K562 (cell line): ENCODE measurements around the gene KIF21A. TPM values are rescaled to one million over a fixed set of nuclear protein-coding genes. Genes with fewer than 3 reads are reported as not detected.

ENCODE experiments used
- ATAC-seq: fragments of 200-7000 bp; cut with Tn5 transposase; 3 replicates; pipeline ENCODE4 v1.9.1; 2020; ENCODE audit warnings: moderate library complexity
- BruUV-seq: library from RNA; stranded (reverse); fragments of 400-500 nt; replicated peaks from 2 replicates; lab custom pipeline; 2021; lab: Mats Ljungman, UMichigan
- CTCF ChIA-PET: fragments of 300-600 bp; formaldehyde crosslinking; extraction: SDS; loops from one replicate; lab custom pipeline; 2021; ENCODE audit warnings: low intra/inter-chr PET ratio; lab: Yijun Ruan, JAX
- POLR2A ChIA-PET: fragments of 300-600, 350-650 bp; sonication (Branson Sonifier 250); formaldehyde crosslinking; extraction: SDS; loops from one replicate; lab custom pipeline; 2021; ENCODE audit warnings: antibody characterized with exemption, inconsistent platforms; lab: Yijun Ruan, JAX
- DNase-seq, 4 experiments: peaks; one replicate each; pipeline versions ENCODE4 v3.0.0 to v3.0.0-alpha.2; 2011 to 2018; ENCODE audit warnings: low spot score in 3 of 4, mixed read lengths in 3 of 4; ENCODE audit errors: extremely low read depth in 1 of 4
- FAIRE-seq: peaks from 2 replicates; lab custom pipeline; 2011; peaks lifted over from hg19 to GRCh38; lab: Jason Lieb, UNC
- H2AFZ ChIP-seq: 2 replicates; pipeline ENCODE4 v1.6.0; 2011; ENCODE audit warnings: low read depth, low read length, control low read depth, inconsistent platforms
- H3K27ac ChIP-seq: fragments of 200-600 bp; 3 replicates; pipeline ENCODE4 v1.8.0; 2011; ENCODE audit warnings: low read depth, mild to moderate bottlenecking, control low read depth, inconsistent platforms, low read length, moderate library complexity, mixed read lengths; ENCODE audit errors: extremely low read depth
- H3K27me3 ChIP-seq, 2 experiments: fragments of 300-600 bp in 1 of 2; 2 replicates in 1 of 2; 3 replicates in 1 of 2; pipeline versions ENCODE4 v1.6.0 to v1.8.0; 2011; ENCODE audit warnings: inconsistent platforms in 2 of 2, low read length in 2 of 2, mild to moderate bottlenecking in 1 of 2, mixed read lengths in 1 of 2, moderate library complexity in 1 of 2; ENCODE audit not compliant: control insufficient read depth in 2 of 2, insufficient read depth in 2 of 2
- H3K36me3 ChIP-seq: fragments of 300-600 bp; 3 replicates; pipeline ENCODE4 v1.8.0; 2011; ENCODE audit warnings: mild to moderate bottlenecking, low read length, inconsistent platforms; ENCODE audit not compliant: control insufficient read depth, insufficient read depth
- H3K4me1 ChIP-seq, 2 experiments: fragments of 200-600 bp in 1 of 2; replicated peaks in 1 of 2; 2 replicates in 1 of 2; 3 replicates in 1 of 2; pipeline versions ENCODE4 v1.5.1 to v1.8.0; 2011; ENCODE audit warnings: inconsistent platforms in 2 of 2, low read length in 2 of 2, mild to moderate bottlenecking in 1 of 2, mixed read lengths in 1 of 2, moderate library complexity in 1 of 2; ENCODE audit not compliant: control insufficient read depth in 2 of 2, insufficient read depth in 2 of 2
- H3K4me2 ChIP-seq: 2 replicates; pipeline ENCODE4 v1.6.1; 2011; ENCODE audit warnings: low read length, control low read depth, inconsistent platforms, mixed read lengths; ENCODE audit not compliant: insufficient read depth
- H3K4me3 ChIP-seq: fragments of 200-600 bp; sonication (generic), shearing (Covaris generic); 2 replicates; pipeline ENCODE4 v1.5.1; 2016; ENCODE audit warnings: control low read depth, inconsistent platforms
- H3K79me2 ChIP-seq: fragments of 200-600 bp; 3 replicates; pipeline ENCODE4 v1.8.0; 2011; ENCODE audit warnings: low read length, inconsistent platforms; ENCODE audit not compliant: control insufficient read depth, insufficient read depth
- H3K9ac ChIP-seq, 2 experiments: 2 replicates each; pipeline versions ENCODE4 v1.6.0 to v1.6.1; 2011; ENCODE audit warnings: low read depth in 2 of 2, low read length in 2 of 2, control low read depth in 1 of 2, inconsistent platforms in 1 of 2, mild to moderate bottlenecking in 1 of 2, mixed read lengths in 1 of 2; ENCODE audit not compliant: insufficient read depth in 1 of 2
- H3K9me1 ChIP-seq: one replicate; pipeline ENCODE4 v1.6.0; 2011; ENCODE audit warnings: inconsistent platforms, mild to moderate bottlenecking, low read length, moderate library complexity; ENCODE audit not compliant: control insufficient read depth, insufficient read depth
- H3K9me3 ChIP-seq: replicated peaks from 2 replicates; pipeline ENCODE4 v1.5.1; 2011; ENCODE audit warnings: low read depth, low read length, inconsistent platforms; ENCODE audit not compliant: control insufficient read depth, insufficient read depth
- H4K20me1 ChIP-seq: replicated peaks from 2 replicates; pipeline ENCODE4 v1.6.1; 2011; ENCODE audit warnings: low read length, inconsistent platforms, mixed read lengths; ENCODE audit not compliant: control insufficient read depth, insufficient read depth
- CBX3 ChIP-seq, 2 experiments: IDR thresholded peaks; 1 replicate in 1 of 2; 2 replicates in 1 of 2; pipeline ENCODE4 v1.6.1; 2012; ENCODE audit warnings: inconsistent platforms in 2 of 2, low read length in 2 of 2, borderline replicate concordance in 1 of 2, control low read depth in 1 of 2
- CBX8 ChIP-seq: fragments of 200-600 bp; sonication (generic); IDR thresholded peaks from 2 replicates; pipeline ENCODE4 v1.6.1; 2012; ENCODE audit warnings: borderline replicate concordance, mixed run types, low read depth, mild to moderate bottlenecking, moderate library complexity, mixed read lengths, low read length, control low read depth, inconsistent platforms; ENCODE audit not compliant: poor library complexity, severe bottlenecking; ENCODE audit errors: extremely low read depth
- ZFP36 ChIP-seq: fragments of 150-350 bp; IDR thresholded peaks from 2 replicates; pipeline ENCODE4 v1.6.1; 2018; ENCODE audit warnings: low read length, low read depth; ENCODE audit not compliant: partially characterized antibody
- ZNF316 ChIP-seq: fragments of 450-650 bp; IDR thresholded peaks from 2 replicates; pipeline ENCODE4 v1.6.1; 2016
- ZNF444 ChIP-seq: fragments of 250-450 bp; sonication (Bioruptor Pico); IDR thresholded peaks from 2 replicates; pipeline ENCODE4 v1.4.0; 2020; ENCODE audit warnings: mild to moderate bottlenecking, moderate library complexity
- ZNF76 ChIP-seq: fragments of 250-450 bp; sonication (Bioruptor Pico); IDR thresholded peaks from 2 replicates; pipeline ENCODE4 v1.4.0; 2020; ENCODE audit warnings: mild to moderate bottlenecking, moderate library complexity, borderline replicate concordance
- in situ Hi-C: fragments of 300-500 bp; cut with MboI; formaldehyde crosslinking; loops from 4 replicates; pipeline ENCODE4 v1.15.0; 2018; ENCODE audit warnings: inconsistent platforms, mixed read lengths
- intact Hi-C: fragments of 100-400 bp; cut with micrococcal nuclease; formaldehyde crosslinking; loops from 2 replicates; pipeline ENCODE4 v1.14.2; 2022
- polyA plus RNA-seq, 8 experiments: library from polyadenylated mRNA; depleted of rRNA in 4 of 8; stranded (reverse) in 5 of 8; unstranded in 3 of 8; fragments of >200 nt; fragmentation: Nextera tagmentation in 2 of 8; fragmentation: Illumina TruSeq in 1 of 8; extraction: Ambion mirVana in 2 of 8; extraction: Trizol in 1 of 8; gene quantifications; 2 replicates each; pipeline versions ENCODE4 v1.2.1 to v1.2.3, GENCODE V29; 2011 to 2014; ENCODE audit warnings: inconsistent platforms in 1 of 8, missing spikeins in 1 of 8
- total RNA-seq, 7 experiments: library from RNA; depleted of rRNA in 6 of 7; stranded (reverse); fragments of >200 nt in 6 of 7; fragmentation: Illumina TruSeq in 2 of 7; extraction: Trizol in 2 of 7; gene quantifications; 2 replicates each; pipeline versions ENCODE4 v1.2.1 to v1.2.3, GENCODE V29; 2011 to 2021; ENCODE audit warnings: low replicate concordance in 1 of 7
- TF ChIP-seq, protein P1 (sequence below): fragments of 450-650 bp; formaldehyde crosslinking; IDR thresholded peaks from 2 replicates; pipeline ENCODE4 v1.4.0; 2020; ENCODE audit warnings: mild to moderate bottlenecking, moderate library complexity

The KIF21A gene
- total and polyA plus RNA-seq, 9 of the 15 experiments (the other 6 are each of a cell fraction or from before 2014, with no cell fraction given): 17.7 to 45.0 (median 30.3) TPM

DNA sequence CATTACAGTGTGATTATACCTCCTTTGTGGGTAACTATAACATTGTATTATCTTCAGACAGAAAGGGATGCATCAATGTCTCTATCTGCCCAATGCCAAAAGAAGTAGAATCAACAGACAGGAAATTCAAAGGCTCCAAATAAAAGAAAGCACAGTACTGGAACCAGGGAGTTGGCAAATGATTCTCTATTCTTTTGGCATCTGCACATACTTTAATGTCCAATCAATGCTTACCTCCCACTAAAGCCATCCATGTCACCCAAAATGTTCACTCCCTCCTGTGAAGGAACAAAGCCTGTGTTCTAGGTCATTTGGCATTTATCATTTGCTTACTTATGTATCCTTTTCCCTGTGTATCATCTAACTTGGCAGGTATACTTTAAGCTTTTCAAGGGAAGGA, 36.7 kb downstream of the KIF21A start:
- Histone ChIP-seq H3K27me3 (no peaks in the 10 kb centered on the region), H4K20me1 (no peaks in the 10 kb centered on the region), H3K36me3 (no peaks in the 10 kb centered on the region), H3K27ac (no peak overlapping the region), H3K79me2 (peaks cover 12% of the 10 kb centered on the region; the same call in 2 of the 3 replicates), H3K9me3 (no peaks in the 10 kb centered on the region), H3K4me3 (no peak overlapping the region), H3K4me1 (no peaks in the 10 kb centered on the region), H3K4me2 (no peak overlapping the region), H3K9me1 (no peaks in the 10 kb centered on the region), H3K9ac (no peak overlapping the region), H2AFZ (no peak overlapping the region)
- no TSS peak for BruUV-seq
- ChIA-PET POLR2A (interaction anchor here (1.4 kb wide), 1 partner anchor 36 kb away, joined by 3 read pairs; the partner anchor contains the start of gene KIF21A), CTCF (no interaction called here)
- ATAC-seq (no peak), FAIRE-seq (peak; percentile 44), DNase-seq (no peak)
- intact Hi-C loops (no loop called here), in situ Hi-C loops (no loop called here)
- no peak for TF ChIP-seq CBX3 (IDR thresholded peaks at IDR 0.05; ENCODE audit: borderline replicate concordance in 1 of 2, low read length in 2 of 2)
- TF ChIP-seq CBX8: no peak
- TF ChIP-seq ZNF76: no peak
- TF ChIP-seq, protein P1, sequence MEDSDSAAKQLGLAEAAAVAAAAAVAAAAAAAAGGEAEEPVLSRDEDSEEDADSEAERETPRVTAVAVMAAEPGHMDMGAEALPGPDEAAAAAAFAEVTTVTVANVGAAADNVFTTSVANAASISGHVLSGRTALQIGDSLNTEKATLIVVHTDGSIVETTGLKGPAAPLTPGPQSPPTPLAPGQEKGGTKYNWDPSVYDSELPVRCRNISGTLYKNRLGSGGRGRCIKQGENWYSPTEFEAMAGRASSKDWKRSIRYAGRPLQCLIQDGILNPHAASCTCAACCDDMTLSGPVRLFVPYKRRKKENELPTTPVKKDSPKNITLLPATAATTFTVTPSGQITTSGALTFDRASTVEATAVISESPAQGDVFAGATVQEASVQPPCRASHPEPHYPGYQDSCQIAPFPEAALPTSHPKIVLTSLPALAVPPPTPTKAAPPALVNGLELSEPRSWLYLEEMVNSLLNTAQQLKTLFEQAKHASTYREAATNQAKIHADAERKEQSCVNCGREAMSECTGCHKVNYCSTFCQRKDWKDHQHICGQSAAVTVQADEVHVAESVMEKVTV (CRISPR knock-in tag): no peak
- no peak for TF ChIP-seq ZNF444 (CRISPR knock-in tag)
- TF ChIP-seq ZNF316: no peak
- no peak for TF ChIP-seq ZFP36
